Thyroid gland (tissue), 4 donors: ENCODE data around the gene PPARGC1A. TPM values are rescaled to one million over a fixed set of nuclear protein-coding genes. Genes with fewer than 3 reads are reported as not detected.

Experiments
- DNase-seq, 2 donors: peaks; one replicate each; pipeline ENCODE4 v3.0.0-alpha.2; 2019
- H3K27ac ChIP-seq, 3 donors: fragments of 200-600 bp; sonication (generic); 1 replicate in 2 of 3; 2 replicates in 1 of 3; pipeline ENCODE4 v1.5.1; 2016 to 2019; ENCODE audit warnings: mild to moderate bottlenecking in 1 of 3, moderate library complexity in 1 of 3
- H3K27me3 ChIP-seq: fragments of 200-600 bp; sonication (generic); one replicate; pipeline ENCODE4 v1.5.1; 2019
- H3K36me3 ChIP-seq, 2 donors: fragments of 200-600 bp; sonication (generic); one replicate each; pipeline ENCODE4 v1.5.1; 2016 to 2019
- H3K4me1 ChIP-seq, 2 donors: fragments of 200-600 bp; sonication (generic); one replicate each; pipeline ENCODE4 v1.5.1; 2017 to 2019
- H3K4me3 ChIP-seq, 3 donors: fragments of 200-600 bp; sonication (generic); replicated peaks in 1 of 3; 1 replicate in 2 of 3; 2 replicates in 1 of 3; pipeline ENCODE4 v1.5.1; 2016; ENCODE audit warnings: mild to moderate bottlenecking in 1 of 3
- H3K9me3 ChIP-seq: fragments of 200-600 bp; sonication (generic); one replicate; pipeline ENCODE4 v1.5.1; 2017
- POLR2A ChIP-seq, 2 donors: fragments of 450-650 bp; IDR thresholded peaks; one replicate each; pipeline ENCODE4 v1.6.1; 2017; ENCODE audit warnings: antibody characterized with exemption in 2 of 2, mild to moderate bottlenecking in 2 of 2, moderate library complexity in 1 of 2
- WGBS, 2 donors: methylation state at CpG; one replicate each; pipeline ENCODE4 v1.1.5; 2017; 5-methylcytosine and 5-hydroxymethylcytosine counted together
- intact Hi-C: fragments of 100-400 bp; cut with DNase I; formaldehyde crosslinking; loops from one replicate; pipeline ENCODE4 v1.15.1; 2023
- total RNA-seq, 4 donors: library from RNA; depleted of rRNA; stranded (reverse); fragments of >200 nt; gene quantifications; one replicate each; pipeline ENCODE4 v1.2.3, GENCODE V29; 2016
- TF ChIP-seq, protein P1 (sequence below), 6 experiments: fragments of 200-600 bp in 3 of 6; fragments of 450-650 bp in 3 of 6; sonication (generic) in 3 of 6; IDR thresholded peaks; one replicate each; pipeline ENCODE4 v1.5.1; 2016 to 2019; ENCODE audit warnings: antibody characterized with exemption in 6 of 6, mild to moderate bottlenecking in 2 of 6, inconsistent platforms in 1 of 6, moderate library complexity in 1 of 6

PPARGC1A gene
- total RNA-seq, 4 donors from 2014 or later = 58.5 to 128 (median 96.2) TPM

DNA sequence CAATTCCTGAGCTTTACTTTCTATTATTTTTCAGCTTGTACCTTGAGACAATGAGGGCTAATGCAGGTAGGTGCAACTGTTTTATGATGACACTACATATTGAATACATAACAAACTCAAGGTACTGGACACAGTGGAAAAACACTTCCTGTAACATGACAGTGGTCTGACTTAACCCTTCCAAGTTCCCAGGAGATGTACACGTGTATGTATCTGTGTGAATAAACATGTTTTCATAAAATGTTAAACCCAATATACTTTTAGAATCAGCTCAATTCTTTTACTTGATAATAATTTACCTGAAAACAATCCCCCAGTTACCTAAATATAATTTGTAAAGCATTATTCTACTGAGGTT lies 1.2 kb upstream of the PPARGC1A start:
- peak overlapping the region in 2 of 3 donors; percentile 50 to 66 for H3K4me3 ChIP-seq
- no peaks in the 10 kb centered on the region for H3K36me3 ChIP-seq
- no peaks in the 10 kb centered on the region for H3K9me3 ChIP-seq
- H3K27me3 ChIP-seq = no peaks in the 10 kb centered on the region
- no peak for DNase-seq
- WGBS, 2 donors = 8 to 13% methylated on average over 1 of the region's 1 CpG
- intact Hi-C loops = no loop called here
- peak overlapping the region; percentile 87 to 98 (median 95) for H3K27ac ChIP-seq
- peak in 1 of 2 donors; percentile 19 for TF ChIP-seq POLR2A (IDR thresholded peaks at IDR 0.05)
- TF ChIP-seq, protein P1, sequence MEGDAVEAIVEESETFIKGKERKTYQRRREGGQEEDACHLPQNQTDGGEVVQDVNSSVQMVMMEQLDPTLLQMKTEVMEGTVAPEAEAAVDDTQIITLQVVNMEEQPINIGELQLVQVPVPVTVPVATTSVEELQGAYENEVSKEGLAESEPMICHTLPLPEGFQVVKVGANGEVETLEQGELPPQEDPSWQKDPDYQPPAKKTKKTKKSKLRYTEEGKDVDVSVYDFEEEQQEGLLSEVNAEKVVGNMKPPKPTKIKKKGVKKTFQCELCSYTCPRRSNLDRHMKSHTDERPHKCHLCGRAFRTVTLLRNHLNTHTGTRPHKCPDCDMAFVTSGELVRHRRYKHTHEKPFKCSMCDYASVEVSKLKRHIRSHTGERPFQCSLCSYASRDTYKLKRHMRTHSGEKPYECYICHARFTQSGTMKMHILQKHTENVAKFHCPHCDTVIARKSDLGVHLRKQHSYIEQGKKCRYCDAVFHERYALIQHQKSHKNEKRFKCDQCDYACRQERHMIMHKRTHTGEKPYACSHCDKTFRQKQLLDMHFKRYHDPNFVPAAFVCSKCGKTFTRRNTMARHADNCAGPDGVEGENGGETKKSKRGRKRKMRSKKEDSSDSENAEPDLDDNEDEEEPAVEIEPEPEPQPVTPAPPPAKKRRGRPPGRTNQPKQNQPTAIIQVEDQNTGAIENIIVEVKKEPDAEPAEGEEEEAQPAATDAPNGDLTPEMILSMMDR (IDR thresholded peaks at IDR 0.05) = no peak
- H3K4me1 ChIP-seq = peaks cover 21 to 25% of the 10 kb centered on the region in 2 donors

DNA sequence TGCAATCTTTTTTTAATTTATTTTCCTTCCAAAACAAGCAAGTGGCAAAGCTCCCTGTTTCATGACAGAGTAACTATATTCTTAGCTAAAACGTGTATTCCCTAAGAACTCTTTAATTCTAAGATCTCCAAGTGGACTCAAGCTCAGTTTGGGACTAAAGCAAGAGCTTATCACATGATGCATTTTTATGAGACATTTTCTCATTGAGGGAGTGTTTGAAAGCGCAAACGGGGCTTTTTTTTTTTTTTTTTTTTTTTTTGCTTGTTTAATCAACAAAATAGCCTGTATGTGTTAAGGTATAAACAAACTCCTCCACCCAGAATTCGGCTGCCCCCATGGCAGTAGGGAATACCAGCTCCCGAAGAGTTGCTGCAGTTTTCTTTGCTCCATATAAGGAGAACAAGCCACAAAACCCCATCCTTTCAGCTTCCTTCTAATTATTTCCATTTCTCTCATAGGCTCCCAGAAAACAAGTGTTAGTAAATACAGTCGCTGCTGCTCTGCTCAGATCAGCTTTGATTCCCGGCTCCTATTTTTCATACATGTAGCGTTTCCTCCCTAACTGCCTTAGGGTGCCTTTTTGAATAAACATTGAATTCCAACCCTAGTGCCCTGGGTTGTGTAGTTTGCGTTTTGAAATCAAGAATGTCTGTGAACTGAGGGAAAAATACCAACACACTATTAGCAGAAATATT lies 669 bp upstream of the PPARGC1A start:
- TF ChIP-seq POLR2A (IDR thresholded peaks at IDR 0.05) = peak in 1 of 2 donors; percentile 51
- TF ChIP-seq, protein P1 (IDR thresholded peaks at IDR 0.05) = no peak
- intact Hi-C loops = no loop called here
- 6 to 8% methylated on average over 9 of the region's 9 CpGs for WGBS, 2 donors

DNA sequence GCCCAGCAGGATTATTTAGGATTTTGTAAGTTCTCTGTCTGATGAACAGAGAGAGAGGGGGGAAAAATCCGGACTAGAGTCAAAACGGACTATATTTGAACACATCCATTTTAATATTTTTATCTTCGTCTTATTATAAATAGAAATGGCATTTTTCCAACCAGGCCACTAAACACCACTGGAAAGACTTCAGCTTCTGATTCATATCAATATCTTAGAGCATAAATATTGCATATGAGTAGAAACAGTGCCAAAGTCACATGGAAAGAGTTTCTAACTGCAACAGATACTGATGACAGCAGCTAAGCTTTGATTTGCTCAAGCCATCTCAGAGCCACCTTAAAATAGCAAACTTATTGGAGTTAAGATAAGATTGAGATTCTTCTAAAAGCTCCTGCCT lies 456 bp downstream of the PPARGC1A start:
- Histone ChIP-seq H3K9me3 (no peaks in the 10 kb centered on the region), H3K4me1 (peaks cover 34 to 36% of the 10 kb centered on the region in 2 donors), H3K4me3 (peak overlapping the region; percentile 50 to 83 (median 52)), H3K27me3 (no peaks in the 10 kb centered on the region), H3K36me3 (no peaks in the 10 kb centered on the region), H3K27ac (peak overlapping the region; percentile 87 to 98 (median 95))
- no peak for DNase-seq
- 1 to 3% methylated on average over 3 of the region's 3 CpGs for WGBS, 2 donors
- TF ChIP-seq, protein P1 (IDR thresholded peaks at IDR 0.05) = no peak
- no peak for TF ChIP-seq POLR2A (IDR thresholded peaks at IDR 0.05)
- intact Hi-C loops = no loop called here

More for the DNA sequence above, 669 bp upstream of the PPARGC1A start:
- H3K36me3 ChIP-seq = no peaks in the 10 kb centered on the region
- no peaks in the 10 kb centered on the region for H3K9me3 ChIP-seq
- peak overlapping the region in 2 of 3 donors; percentile 50 to 66 for H3K4me3 ChIP-seq
- peaks cover 25 to 30% of the 10 kb centered on the region in 2 donors for H3K4me1 ChIP-seq
- DNase-seq = peak in 1 of 2 donors; percentile 27
- peak overlapping the region; percentile 87 to 98 (median 95) for H3K27ac ChIP-seq
- no peaks in the 10 kb centered on the region for H3K27me3 ChIP-seq

DNA sequence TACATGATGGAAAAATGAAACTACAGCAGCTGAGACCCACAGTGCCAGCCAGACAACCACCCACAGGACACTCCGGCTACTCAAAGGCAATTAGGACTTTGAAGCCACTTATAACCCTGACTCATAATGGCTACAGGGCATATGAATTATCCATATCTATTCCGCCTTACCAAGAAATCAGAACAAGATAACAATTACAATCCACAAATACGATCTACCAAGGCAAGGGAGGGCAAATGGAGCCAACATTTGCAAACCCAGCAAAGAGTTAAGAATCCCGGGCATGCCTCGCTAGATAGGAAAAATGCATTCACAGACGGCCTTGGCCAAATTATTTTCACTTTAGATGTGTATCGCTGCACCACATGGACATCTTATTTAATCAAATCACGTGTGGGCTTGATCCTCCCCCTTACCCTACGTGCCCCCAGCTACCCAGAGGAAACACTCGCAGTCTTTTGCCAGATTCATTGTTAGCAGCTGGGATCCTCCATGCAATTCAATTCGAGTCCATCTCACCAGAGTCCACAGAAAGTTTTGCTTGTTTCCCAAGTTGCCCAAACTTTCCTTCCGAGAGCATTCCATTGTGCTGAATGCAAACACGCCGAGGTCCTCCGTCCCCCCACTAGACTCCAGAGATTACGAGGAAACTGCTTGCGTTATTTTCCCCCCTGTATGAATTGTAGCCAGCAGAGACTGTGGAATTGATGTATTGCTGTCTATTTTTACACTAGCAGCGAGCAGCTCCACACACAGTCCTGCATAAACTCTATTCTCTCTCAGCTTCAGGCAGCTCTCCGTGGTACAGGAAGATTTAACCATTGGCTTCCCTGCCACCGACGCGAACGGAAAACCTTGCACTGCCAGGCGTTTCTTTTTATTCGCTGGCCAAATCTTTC lies 1.2 kb downstream of the PPARGC1A start:
- H3K27me3 ChIP-seq = no peaks in the 10 kb centered on the region
- H3K9me3 ChIP-seq = no peaks in the 10 kb centered on the region
- 5 to 6% methylated on average over 25 of the region's 25 CpGs for WGBS, 2 donors
- H3K36me3 ChIP-seq = no peaks in the 10 kb centered on the region
- H3K4me1 ChIP-seq = peaks cover 27 to 37% of the 10 kb centered on the region in 2 donors
- H3K27ac ChIP-seq = peak overlapping the region; percentile 87 to 98 (median 95)
- DNase-seq = peak; percentile 57 to 64
- peak overlapping the region; percentile 50 to 83 (median 52) for H3K4me3 ChIP-seq
- peak in 1 of 2 donors; percentile 83 for TF ChIP-seq POLR2A (IDR thresholded peaks at IDR 0.05)
- TF ChIP-seq, protein P1 (IDR thresholded peaks at IDR 0.05) = no peak
- intact Hi-C loops = no loop called here
